ENCODE measurements around the gene RNF31. TPM values are rescaled to one million over a fixed set of nuclear protein-coding genes. Genes with fewer than 3 reads are reported as not detected.
A peak's percentile ranks its signal among the peaks of the same experiment; 100 is the strongest.

Gene RNF31
- polyA plus RNA-seq, 1 of the 3 experiments (the other 2 are of a cell fraction): 19.2 TPM

GRCh38 chr14:24187539-24187915, 40.2 kb downstream of the RNF31 start:
- no peaks in the 10 kb centered on the region for H4K20me1 ChIP-seq (ENCODE audit: insufficient read depth)
- H3K9me3 ChIP-seq: no peaks in the 10 kb centered on the region
- CTCF ChIA-PET: interaction anchor here (1.3 to 2.6 kb wide), 5 partner anchors 27 to 244 kb away, joined by 4 to 14 read pairs (median 8); partner anchors contain the start of gene IRF9
- WGBS (ENCODE audit: low lambda C conversion rate): 100% methylated on average over 1 of the region's 2 CpGs
- POLR2A ChIA-PET: interaction anchor here (0.9 to 3.2 kb wide), 4 partner anchors 9 to 120 kb away, joined by 3 to 10 read pairs (median 6); partner anchors contain the start of gene CIDEB
- no peak for DNase-seq
- TF ChIP-seq IRF3 (IDR thresholded peaks at IDR 0.05; ENCODE audit: low read depth, low read length) (no peak), TEAD4 (IDR thresholded peaks at IDR 0.05; ENCODE audit: borderline replicate concordance, insufficient read depth) (no peak), SMC3 (IDR thresholded peaks at IDR 0.05; ENCODE audit: low read depth, low read length) (no peak), FOXM1 (IDR thresholded peaks at IDR 0.05; ENCODE audit: low read depth) (no peak), POLR2AphosphoS5 (IDR thresholded peaks at IDR 0.05; ENCODE audit: low read depth, low read length) (no peak), FOXJ3 (CRISPR knock-in tag; IDR thresholded peaks at IDR 0.05) (no peak), GABPA (IDR thresholded peaks at IDR 0.05; ENCODE audit: low read depth) (no peak), RXRA (IDR thresholded peaks at IDR 0.05; ENCODE audit: borderline replicate concordance, low read depth) (no peak), NRF1 (IDR thresholded peaks at IDR 0.05; ENCODE audit: low read depth, low read length) (no peak)
- no peak overlapping the region; a peak in 1 of 4 replicates for H3K27ac ChIP-seq (ENCODE audit: low read depth in 2 of 2, low read length in 1 of 2)
- H3K27me3 ChIP-seq (ENCODE audit: insufficient read depth): no peaks in the 10 kb centered on the region
- H3K4me1 ChIP-seq (ENCODE audit: control insufficient read depth in 1 of 2, insufficient read depth in 2 of 2, low read depth in 1 of 2, low read length in 1 of 2): peaks cover 9 to 21% of the 10 kb centered on the region in 2 experiments
- H3K36me3 ChIP-seq (replicated peaks in 1 of 2; ENCODE audit: control insufficient read depth in 1 of 2, insufficient read depth in 2 of 2, low read length in 1 of 2): peaks cover 29 to 68% of the 10 kb centered on the region in 2 experiments
- H3K79me2 ChIP-seq (ENCODE audit: insufficient read depth): peaks cover 33% of the 10 kb centered on the region
- H3K9ac ChIP-seq: peak overlapping the region; percentile 76; the same call in 1 of the 2 replicates
- peaks cover 13% of the 10 kb centered on the region for H3F3A ChIP-seq (replicated peaks; ENCODE audit: insufficient read depth)
- peak overlapping the region; percentile 88 to 96 for H3K4me3 ChIP-seq (ENCODE audit: low read depth in 2 of 2, low read length in 1 of 2)
- H3K9me2 ChIP-seq: no peaks in the 10 kb centered on the region
- H2AFZ ChIP-seq (ENCODE audit: low read depth): 0 out of 2 replicates have a peak overlapping the region, but pooled peaks have one; percentile 62
- peak overlapping the region; percentile 98 for H3K4me2 ChIP-seq

GRCh38 chr14:24188251-24189058, 41.2 kb downstream of the RNF31 start, which contains the start of gene IPO4:
Gene IPO4 (minus strand): TSS chr14:24188816. CDS start chr14:24188787, 29 bp downstream.
- Histone ChIP-seq H3K4me1 (ENCODE audit: control insufficient read depth in 1 of 2, insufficient read depth in 2 of 2, low read depth in 1 of 2, low read length in 1 of 2) (peaks cover 9 to 21% of the 10 kb centered on the region in 2 experiments), H3K27me3 (ENCODE audit: insufficient read depth) (no peaks in the 10 kb centered on the region), H3K9ac (peak within 1 kb of the TSS; percentile 76), H3K9me2 (no peaks in the 10 kb centered on the region), H3K27ac (ENCODE audit: low read depth in 2 of 2, low read length in 1 of 2) (peak within 1 kb of the TSS; percentile 72 to 89), H3F3A (replicated peaks; ENCODE audit: insufficient read depth) (peaks cover 13% of the 10 kb centered on the region), H3K4me2 (peak within 1 kb of the TSS; percentile 98), H3K4me3 (ENCODE audit: low read depth in 2 of 2, low read length in 1 of 2) (peak within 1 kb of the TSS; percentile 88 to 96), H2AFZ (ENCODE audit: low read depth) (peak within 1 kb of the TSS; percentile 82), H4K20me1 (ENCODE audit: insufficient read depth) (no peaks in the 10 kb centered on the region), H3K9me3 (no peaks in the 10 kb centered on the region), H3K79me2 (ENCODE audit: insufficient read depth) (peaks cover 41% of the 10 kb centered on the region), H3K36me3 (replicated peaks in 1 of 2; ENCODE audit: control insufficient read depth in 1 of 2, insufficient read depth in 2 of 2, low read length in 1 of 2) (peaks cover 35 to 64% of the 10 kb centered on the region in 2 experiments)
- DNase-seq: peak; percentile 97
- WGBS (ENCODE audit: low lambda C conversion rate): 1% methylated on average over 50 of the region's 65 CpGs
- POLR2A ChIA-PET: interaction anchor here (0.6 to 3.2 kb wide), 12 partner anchors 8 to 1299 kb away, joined by 3 to 10 read pairs (median 5); partner anchors contain the start of genes CHMP4A, CIDEB, EMC9 and IRF9
- CTCF ChIA-PET: interaction anchor here (0.8 to 2.6 kb wide), 8 partner anchors 27 to 243 kb away, joined by 3 to 14 read pairs (median 4); partner anchors contain the start of genes CIDEB, DCAF11, IRF9 and NRL
- TF ChIP-seq GABPA (IDR thresholded peaks at IDR 0.05; ENCODE audit: low read depth) (peak; percentile 97), SIN3A (IDR thresholded peaks at IDR 0.05; ENCODE audit: borderline replicate concordance, low read depth, low read length) (peak; percentile 99), MEF2A (IDR thresholded peaks at IDR 0.05; ENCODE audit: borderline replicate concordance, low read depth) (no peak), IRF3 (IDR thresholded peaks at IDR 0.05; ENCODE audit: low read depth, low read length) (peak; percentile 48; the same call in 1 of the 2 replicates), TAF1 (IDR thresholded peaks at IDR 0.05; ENCODE audit: borderline replicate concordance, low read depth, low read length) (peak; percentile 87), REST (IDR thresholded peaks at IDR 0.05; ENCODE audit: low read depth, low read length) (peak; percentile 43; the same call in 1 of the 2 replicates), TEAD4 (IDR thresholded peaks at IDR 0.05; ENCODE audit: borderline replicate concordance, insufficient read depth) (0 out of 2 replicates have a peak, but pooled peaks have one; percentile 13), YY1 (IDR thresholded peaks at IDR 0.05; ENCODE audit: low read depth) (peak; percentile 66; the same call in 1 of the 2 replicates), FOSL2 (IDR thresholded peaks at IDR 0.05; ENCODE audit: borderline replicate concordance, low read depth) (no peak), ZBTB33 (IDR thresholded peaks at IDR 0.05; ENCODE audit: borderline replicate concordance, low read depth) (peak; percentile 79; the same call in 1 of the 2 replicates)

Measured in SK-N-SH (cell line).